ENCODE measurements around the gene REXO5.
"Not testable (repeated sequence)": the region's sequence is repeated elsewhere in the genome, so short reads cannot be mapped to it uniquely, and the experiment has no call there.

REXO5 gene

GRCh38 chr16:20801278-20801677 is 5.0 kb upstream of the REXO5 start:
- DNase-seq: no peak

GRCh38 chr16:20803192-20803560 is 3.2 kb upstream of the REXO5 start:
- DNase-seq: no peak

- DNase-seq: no peak
Observed at GRCh38 chr16:20803561-20804214, 2.6 kb upstream of the REXO5 start.

GRCh38 chr16:20805684-20806167 is 601 bp upstream of the REXO5 start:
- DNase-seq: not testable (repeated sequence)

- DNase-seq: no peak
Observed at GRCh38 chr16:20807862-20808261, 1.5 kb downstream of the REXO5 start.

- DNase-seq: no peak
Observed at GRCh38 chr16:20811889-20812439, 5.6 kb downstream of the REXO5 start.

- no peak for DNase-seq
Observed at GRCh38 chr16:20812510-20812909, 6.2 kb downstream of the REXO5 start.

GRCh38 chr16:20814784-20815183 is 8.5 kb downstream of the REXO5 start:
- no peak for DNase-seq

GRCh38 chr16:20818929-20819585 is 12.7 kb downstream of the REXO5 start:
- DNase-seq: no peak

GRCh38 chr16:20821682-20822081 is 15.4 kb downstream of the REXO5 start:
- DNase-seq: no peak

GRCh38 chr16:20822521-20823325 is 16.4 kb downstream of the REXO5 start:
- DNase-seq: no peak

- DNase-seq: no peak
Observed at GRCh38 chr16:20826039-20826566, 19.8 kb downstream of the REXO5 start.

GRCh38 chr16:20829536-20829935 is 23.2 kb downstream of the REXO5 start:
- no peak for DNase-seq

- no peak for DNase-seq
Observed at GRCh38 chr16:20830372-20830771, 24.0 kb downstream of the REXO5 start.

GRCh38 chr16:20833086-20833485 is 26.8 kb downstream of the REXO5 start:
- no peak for DNase-seq

GRCh38 chr16:20838240-20838639 is 31.9 kb downstream of the REXO5 start:
- no peak for DNase-seq

- DNase-seq: no peak
Observed at GRCh38 chr16:20839504-20839903, 33.2 kb downstream of the REXO5 start.

- DNase-seq: no peak
Observed at GRCh38 chr16:20844054-20844453, 37.7 kb downstream of the REXO5 start.

GRCh38 chr16:20844588-20844987 is 38.3 kb downstream of the REXO5 start:
- DNase-seq: no peak

- no peak for DNase-seq
Observed at GRCh38 chr16:20846030-20846429, 39.7 kb downstream of the REXO5 start.

- no peak for DNase-seq
Observed at GRCh38 chr16:20846551-20846950, 40.2 kb downstream of the REXO5 start.

GRCh38 chr16:20847550-20847949 is 41.2 kb downstream of the REXO5 start:
- no peak for DNase-seq

All from NCI-H82 (cell line).